Activated gamma-delta T cell treated with anti-CD3 and anti-CD28 coated beads, Interleukin-2, amount 50 U/mL, for 16 hours (primary cell): Measurements from ENCODE around the gene PTAFR.

ENCODE experiments used
- DNase-seq: peaks from one replicate; pipeline ENCODE4 v3.0.0-alpha.2; 2020; ENCODE audit warnings: low read depth

PTAFR gene

DNA sequence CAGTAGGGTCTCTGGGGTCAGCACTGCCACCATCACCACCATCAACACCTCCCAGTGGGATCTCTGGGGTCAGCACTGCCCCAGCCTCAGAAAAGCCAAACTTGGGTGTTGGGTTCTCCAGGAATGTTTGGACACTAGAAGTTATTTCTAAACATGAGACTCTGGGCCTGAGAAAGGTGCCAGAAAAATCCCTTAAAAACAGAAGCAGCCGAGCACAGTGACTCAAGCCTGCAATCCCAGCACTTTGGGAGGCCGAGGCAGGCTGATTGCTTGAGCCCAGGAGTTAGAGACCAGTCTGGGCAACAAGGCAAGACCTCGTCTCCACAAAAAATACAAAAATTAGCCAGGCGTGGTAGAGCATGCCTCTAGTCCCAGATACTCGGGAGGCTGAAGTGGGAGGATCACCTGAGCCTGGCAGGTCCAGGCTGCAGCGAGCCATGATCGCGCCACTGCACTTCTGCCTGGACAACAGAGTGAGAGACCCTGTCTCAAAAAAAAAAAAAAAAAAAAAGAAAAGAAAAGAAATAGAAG lies 470 bp downstream of the PTAFR start:
- no peak for DNase-seq

GRCh38 chr1:28173980-28174297 lies 2.6 kb downstream of the PTAFR start:
- no peak for DNase-seq

DNA sequence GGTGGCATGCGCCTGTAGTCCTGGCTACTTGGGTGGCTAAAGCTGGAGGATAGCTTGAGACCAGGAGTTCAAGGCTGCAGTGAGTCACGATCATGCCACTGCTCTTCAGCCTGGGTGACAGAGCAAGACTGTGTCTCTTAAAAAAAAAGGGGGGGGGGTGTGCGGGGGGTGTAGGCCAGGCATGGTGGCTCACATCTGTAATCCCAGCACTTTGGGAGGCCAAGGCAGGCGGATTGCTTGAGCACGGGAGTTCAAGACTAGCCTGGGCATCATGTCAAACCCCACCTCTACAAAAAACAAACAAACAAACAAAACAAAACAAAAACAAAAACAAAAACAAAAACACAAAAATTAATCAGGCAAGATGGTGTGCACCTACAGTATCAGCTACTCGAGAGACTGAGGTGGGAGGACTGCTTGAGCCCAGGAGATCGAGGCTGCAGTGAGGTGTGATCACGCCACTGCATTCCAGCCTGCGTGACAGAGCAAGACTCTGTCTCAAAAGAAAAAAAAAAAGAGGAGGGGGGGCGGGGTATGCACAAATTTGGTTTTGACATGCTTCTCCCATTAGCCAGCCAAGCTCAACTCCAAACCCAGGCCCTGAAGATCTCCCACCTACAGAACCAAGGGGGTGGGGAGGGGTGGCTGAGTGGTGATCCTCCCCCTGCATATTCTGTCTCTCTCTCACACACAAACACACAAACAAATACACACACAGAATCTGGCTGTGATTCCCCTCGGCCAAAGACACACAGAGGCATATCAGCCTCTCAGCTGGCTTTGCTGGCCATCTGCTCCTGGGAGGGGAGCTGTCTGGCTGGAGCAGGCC lies 3.1 kb downstream of the PTAFR start:
- no peak for DNase-seq

- DNase-seq: no peak
Observed at GRCh38 chr1:28172713-28173150, 3.8 kb downstream of the PTAFR start.

- no peak for DNase-seq
Observed at GRCh38 chr1:28171246-28171645, 5.2 kb downstream of the PTAFR start.

- DNase-seq: no peak
Observed at GRCh38 chr1:28170001-28170596, 6.4 kb downstream of the PTAFR start.

- DNase-seq: no peak
Observed at GRCh38 chr1:28163496-28164161, 12.9 kb downstream of the PTAFR start.

DNA sequence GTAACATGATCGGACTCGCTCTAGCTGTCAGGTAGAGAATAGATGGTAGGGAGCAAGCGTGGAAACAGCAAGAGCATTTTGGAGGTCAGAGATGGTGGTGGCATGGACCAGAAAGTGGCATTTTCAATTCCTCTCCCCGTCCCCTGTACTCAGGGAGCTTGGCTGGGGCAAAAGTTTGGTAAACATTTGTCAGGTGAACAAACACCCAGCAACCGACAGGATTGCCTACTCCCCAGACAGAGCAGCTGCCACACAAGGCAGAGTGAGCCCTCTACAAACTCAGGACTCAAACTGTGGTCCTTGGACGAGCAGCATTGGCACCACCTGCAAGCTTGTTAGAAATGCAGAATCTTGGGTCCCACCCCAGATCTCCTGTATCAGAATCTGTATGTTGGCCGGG lies 14.3 kb downstream of the PTAFR start:
- DNase-seq: no peak

GRCh38 chr1:28161751-28162150 lies 14.7 kb downstream of the PTAFR start:
- DNase-seq: no peak

DNA sequence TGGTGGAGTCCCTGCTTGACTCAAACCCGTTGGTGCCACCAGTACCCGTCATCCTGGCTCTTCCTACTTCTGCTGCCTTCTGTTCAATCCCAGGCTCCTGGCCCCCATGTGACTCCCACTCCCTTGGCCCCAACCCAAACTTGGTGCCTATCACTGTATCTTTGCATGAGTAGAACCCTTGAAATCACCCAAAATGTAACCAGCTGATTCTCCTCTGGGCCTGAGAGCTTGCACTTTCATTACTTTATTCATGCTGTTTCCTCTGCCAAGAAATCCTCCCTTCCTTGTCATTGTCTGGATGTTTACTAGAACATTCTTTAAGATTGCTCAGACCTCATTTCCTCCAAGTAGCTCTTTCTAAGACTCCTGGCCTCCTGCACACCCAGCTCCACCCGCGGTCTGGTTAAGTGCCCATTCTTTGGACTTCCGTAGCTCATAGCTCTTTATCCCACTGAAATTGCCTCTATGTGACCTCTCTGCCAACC lies 15.7 kb downstream of the PTAFR start:
- no peak for DNase-seq

DNA sequence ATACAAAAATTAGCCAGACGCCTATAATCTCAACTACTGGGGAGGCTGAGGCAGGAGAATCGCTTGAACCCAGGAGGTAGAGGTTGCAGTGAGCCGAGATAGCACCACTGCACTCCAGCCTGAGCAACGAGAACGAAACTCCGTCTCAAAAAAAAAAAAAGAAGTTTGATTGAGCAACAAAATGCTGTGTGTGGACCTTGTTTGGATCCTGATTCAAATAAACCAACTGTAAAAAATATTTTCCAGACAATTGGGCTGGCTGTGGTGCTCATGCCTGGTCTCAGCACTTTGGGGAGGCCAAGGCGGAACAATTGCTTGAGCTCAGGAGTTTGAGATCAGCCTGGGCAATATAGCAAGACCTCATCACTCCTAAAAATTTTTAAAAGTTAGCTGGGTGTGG lies 16.8 kb downstream of the PTAFR start:
- DNase-seq: no peak

GRCh38 chr1:28159243-28159642 lies 17.2 kb downstream of the PTAFR start:
- no peak for DNase-seq

- DNase-seq: no peak
Observed at GRCh38 chr1:28157894-28158293, 18.6 kb downstream of the PTAFR start.

- DNase-seq: no peak
Observed at GRCh38 chr1:28156821-28157220, 19.7 kb downstream of the PTAFR start.

- DNase-seq: no peak
Observed at GRCh38 chr1:28155628-28156027, 20.9 kb downstream of the PTAFR start.

DNA sequence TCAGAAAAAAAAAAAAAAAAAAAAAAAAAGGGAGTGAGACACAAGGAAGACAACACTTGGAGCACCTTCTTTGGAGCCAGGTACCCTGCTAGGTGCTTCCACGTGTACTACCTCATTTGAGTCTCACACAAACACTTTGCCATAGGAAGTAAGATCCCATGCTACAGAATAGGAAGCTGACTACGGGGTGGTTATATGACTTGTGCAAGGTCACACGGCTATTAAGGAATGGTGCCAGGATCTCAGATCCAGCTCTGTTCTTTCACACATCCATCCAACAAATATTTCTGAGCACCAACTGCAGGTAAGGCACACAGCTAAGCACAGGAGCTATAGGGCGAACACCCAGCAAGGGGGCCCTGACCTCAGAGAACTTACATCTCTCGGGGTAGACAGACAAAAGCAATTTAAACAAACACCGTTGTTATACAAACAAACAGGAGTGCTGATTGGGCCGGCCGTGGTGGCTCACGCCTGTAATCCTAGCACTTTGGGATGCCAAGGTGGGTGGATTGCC lies 22.4 kb downstream of the PTAFR start:
- no peak for DNase-seq

GRCh38 chr1:28150125-28150780 lies 26.2 kb downstream of the PTAFR start:
- no peak for DNase-seq

DNA sequence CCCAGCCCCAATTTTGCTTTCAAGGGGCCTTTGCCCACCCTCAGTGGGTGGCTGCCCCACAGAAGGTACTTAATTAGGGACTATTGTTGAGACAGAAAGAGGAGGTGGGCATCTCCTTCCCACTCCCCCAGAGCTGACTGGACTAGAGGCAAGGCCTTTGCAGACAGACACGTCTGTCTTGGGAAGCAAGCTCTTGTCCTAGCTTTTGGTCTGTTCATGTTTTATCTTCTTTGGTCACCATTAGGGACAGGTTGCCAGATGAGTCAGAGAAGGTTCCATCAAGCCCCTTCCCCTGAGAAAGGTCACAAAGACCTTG lies 27.7 kb downstream of the PTAFR start:
- no peak for DNase-seq

DNA sequence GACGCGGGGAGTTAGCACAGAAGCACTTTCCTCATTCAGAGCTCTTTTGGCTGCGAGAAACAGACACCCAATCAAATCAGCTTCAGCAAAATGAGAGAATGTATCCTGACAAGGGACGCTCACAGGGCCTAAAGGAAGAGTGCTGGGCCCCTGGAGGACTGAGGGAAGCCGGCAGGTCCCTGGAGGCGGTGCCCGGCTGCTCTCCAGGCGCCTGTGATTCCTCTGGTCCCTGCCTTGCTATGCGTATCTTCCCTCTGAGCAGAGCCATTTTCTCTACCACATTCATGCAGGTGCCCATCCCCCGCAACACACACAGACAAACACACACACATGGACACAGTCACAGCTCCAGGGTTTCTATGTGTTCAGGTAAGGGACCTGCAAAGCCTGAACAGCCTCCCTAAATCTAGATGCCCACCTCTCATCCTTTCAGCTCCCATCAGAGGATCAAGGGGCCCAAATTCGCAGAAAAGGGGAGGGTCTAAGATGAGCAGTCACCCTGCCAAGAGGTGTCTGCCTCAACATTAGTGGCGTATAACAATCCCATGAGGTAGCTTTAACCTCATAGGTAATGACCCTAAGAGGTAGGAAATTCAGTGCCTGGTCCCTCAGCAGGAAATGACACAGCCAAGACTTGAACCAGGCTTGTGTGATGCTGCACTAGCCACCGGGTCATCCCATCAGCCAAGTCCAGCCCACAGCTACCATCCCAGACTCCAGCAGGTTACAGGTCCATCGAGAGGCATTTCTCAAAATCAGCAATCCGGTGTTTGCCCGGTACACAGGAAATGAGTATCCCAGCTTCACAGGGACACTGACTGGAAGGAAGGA lies 29.0 kb downstream of the PTAFR start:
- DNase-seq: no peak

- no peak for DNase-seq
Observed at GRCh38 chr1:28145728-28146127, 30.8 kb downstream of the PTAFR start.
